H7 (cell line): ENCODE results near the gene NELFE. TPM values are rescaled to one million over a fixed set of nuclear protein-coding genes. Genes with fewer than 3 reads are reported as not detected.

ENCODE experiments used
- DNase-seq: peaks from one replicate; pipeline ENCODE4 v3.0.0; 2012
- H3K27me3 ChIP-seq: 2 replicates; pipeline ENCODE4 v1.6.0; 2011; ENCODE audit warnings: mild to moderate bottlenecking, low read length; ENCODE audit not compliant: control insufficient read depth, insufficient read depth
- H3K36me3 ChIP-seq: replicated peaks from 2 replicates; pipeline ENCODE4 v1.5.1; 2011; ENCODE audit warnings: low read length; ENCODE audit not compliant: control insufficient read depth, insufficient read depth
- H3K4me3 ChIP-seq: 2 replicates; pipeline ENCODE4 v1.5.1; 2011; ENCODE audit warnings: low read depth, mild to moderate bottlenecking, control low read depth, low read length, moderate library complexity; ENCODE audit not compliant: insufficient read depth
- total RNA-seq: library from RNA; depleted of rRNA; stranded (reverse); fragments of >200 nt; shearing (Covaris generic); gene quantifications from 2 replicates; pipeline ENCODE4 v1.2.3, GENCODE V29; 2014; rRNA removed

NELFE gene
- total RNA-seq, 1 experiment from 2014 or later, result 115 TPM

GRCh38 chr6:31906122-31906521, 52.6 kb downstream of the NELFE start:
- H3K4me3 ChIP-seq, result no peak overlapping the region
- DNase-seq, result peak; percentile 76
- no peaks in the 10 kb centered on the region for H3K36me3 ChIP-seq
- no peaks in the 10 kb centered on the region for H3K27me3 ChIP-seq

GRCh38 chr6:31905041-31905440, 53.7 kb downstream of the NELFE start:
- no peak for DNase-seq
- no peaks in the 10 kb centered on the region; the same call in 1 of the 2 replicates for H3K36me3 ChIP-seq
- H3K27me3 ChIP-seq, result no peaks in the 10 kb centered on the region
- H3K4me3 ChIP-seq, result no peak overlapping the region

- H3K36me3 ChIP-seq, result no peaks in the 10 kb centered on the region; the same call in 1 of the 2 replicates
Measured at GRCh38 chr6:31903957-31904356, 54.8 kb downstream of the NELFE start.

More at GRCh38 chr6:31903957-31904356, 54.8 kb downstream of the NELFE start:
- no peak for DNase-seq
- Histone ChIP-seq H3K4me3 (no peak overlapping the region), H3K27me3 (no peaks in the 10 kb centered on the region)

Other genes with a start within 250 kb of the NELFE start
- gene LY6G6D, start 243.6 kb downstream of the NELFE start, total RNA-seq, result 2.8 TPM in 1 of 2 replicates, not detected in the other
- not detected in 2 replicates for gene LY6G6C, start 237.2 kb downstream of the NELFE start, total RNA-seq
- gene MPIG6B, start 235.6 kb downstream of the NELFE start, total RNA-seq, result not detected in 2 replicates
- gene DDAH2, start 229.7 kb downstream of the NELFE start, total RNA-seq, result 83.6 and 99.2 TPM in 2 replicates
- 456 and 621 TPM in 2 replicates for gene CLIC1, start 222.4 kb downstream of the NELFE start, total RNA-seq
- 19.5 and 28.4 TPM in 2 replicates for gene MSH5, start 219.0 kb downstream of the NELFE start, total RNA-seq
- 1.8 and 7.7 TPM in 2 replicates for gene SAPCD1, start 196.3 kb downstream of the NELFE start, total RNA-seq
- 0.44 and 2.1 TPM in 2 replicates for gene VWA7, start 181.6 kb downstream of the NELFE start, total RNA-seq
- gene VARS1, start 163.2 kb downstream of the NELFE start, total RNA-seq, result 114 and 115 TPM in 2 replicates
- gene LSM2, start 152.0 kb downstream of the NELFE start, total RNA-seq, result 108 and 150 TPM in 2 replicates
- gene HSPA1L, start 143.7 kb downstream of the NELFE start, total RNA-seq, result 0.15 and 0.55 TPM in 2 replicates
- gene HSPA1A, start 143.4 kb downstream of the NELFE start, total RNA-seq, result 45.7 and 58.5 TPM in 2 replicates
- 63.3 and 70.4 TPM in 2 replicates for gene HSPA1B, start 131.2 kb downstream of the NELFE start, total RNA-seq
- gene NEU1, start 96.2 kb downstream of the NELFE start, total RNA-seq, result 56.2 and 58.6 TPM in 2 replicates
- 0.42 and 0.48 TPM in 2 replicates for gene SLC44A4, start 80.0 kb downstream of the NELFE start, total RNA-seq
- gene EHMT2, start 61.3 kb downstream of the NELFE start, total RNA-seq, result 134 and 136 TPM in 2 replicates
- 7.9 and 8.7 TPM in 2 replicates for gene ZBTB12, start 56.9 kb downstream of the NELFE start, total RNA-seq
- 0.63 and 1.7 TPM in 2 replicates for gene C2, start 31.3 kb downstream of the NELFE start, total RNA-seq
- gene CFB, start 12.9 kb downstream of the NELFE start, total RNA-seq, result not detected in 2 replicates
- 47.2 and 57.6 TPM in 2 replicates for gene SKIC2, start 204 bp upstream of the NELFE start, total RNA-seq
- gene DXO, start 13.2 kb upstream of the NELFE start, total RNA-seq, result 18.8 and 19.9 TPM in 2 replicates
- gene C4A, start 23.1 kb upstream of the NELFE start, total RNA-seq, result 0.35 and 1.5 TPM in 2 replicates
- 1.1 and 1.9 TPM in 2 replicates for gene C4B, start 55.8 kb upstream of the NELFE start, total RNA-seq
- gene CYP21A2, start 79.4 kb upstream of the NELFE start, total RNA-seq, result 0.11 TPM in 1 of 2 replicates, not detected in the other
- 2.7 and 4.4 TPM in 2 replicates for gene TNXB, start 150.4 kb upstream of the NELFE start, total RNA-seq
- 25.1 and 26.2 TPM in 2 replicates for gene ATF6B, start 169.3 kb upstream of the NELFE start, total RNA-seq
- 12.5 and 12.8 TPM in 2 replicates for gene FKBPL, start 171.3 kb upstream of the NELFE start, total RNA-seq
- 0.14 TPM in 1 of 2 replicates, not detected in the other for gene PRRT1, start 193.0 kb upstream of the NELFE start, total RNA-seq
- 24.7 and 25.5 TPM in 2 replicates for gene PPT2, start 195.2 kb upstream of the NELFE start, total RNA-seq
- gene EGFL8, start 205.6 kb upstream of the NELFE start, total RNA-seq, result 4.3 and 5.9 TPM in 2 replicates
- 99.3 and 113 TPM in 2 replicates for gene AGPAT1, start 217.1 kb upstream of the NELFE start, total RNA-seq
- 94.6 and 99.0 TPM in 2 replicates for gene RNF5, start 219.4 kb upstream of the NELFE start, total RNA-seq
- 2.2 and 2.8 TPM in 2 replicates for gene AGER, start 225.3 kb upstream of the NELFE start, total RNA-seq
- gene PBX2, start 231.2 kb upstream of the NELFE start, total RNA-seq, result 64.2 and 67.7 TPM in 2 replicates
- 21.2 and 26.8 TPM in 2 replicates for gene GPSM3, start 233.7 kb upstream of the NELFE start, total RNA-seq